NB4 (cell line): Measurements from ENCODE around the gene SLC25A4.

Source experiments
- CTCF ChIP-seq: IDR thresholded peaks from one replicate; pipeline ENCODE4 v1.5.1; 2012; ENCODE audit warnings: low read depth, low read length
- MYC ChIP-seq: IDR thresholded peaks from 2 replicates; pipeline ENCODE4 v1.6.1; 2011; ENCODE audit warnings: low read depth, low read length
- POLR2A ChIP-seq: IDR thresholded peaks from 2 replicates; pipeline ENCODE4 v1.6.1; 2011; ENCODE audit warnings: mild to moderate bottlenecking; ENCODE audit not compliant: insufficient read length; ENCODE audit errors: extremely low read depth

GRCh38 chr4:185145572-185145971 lies 2.5 kb downstream of the SLC25A4 start:
- TF ChIP-seq POLR2A: no peak
- no peak for TF ChIP-seq CTCF
- TF ChIP-seq MYC: no peak
